Thoracic aorta (tissue), 2 donors: Measurements from ENCODE around the gene KISS1R. TPM values are rescaled to one million over a fixed set of nuclear protein-coding genes. Genes with fewer than 3 reads are reported as not detected.

Source experiments
- ATAC-seq: fragments of 150-250 bp; one replicate; pipeline ENCODE4 v1.8.0; 2017; ENCODE audit warnings: low read depth; ENCODE audit not compliant: insufficient number of reproducible peaks, low FRiP score
- DNase-seq: peaks from one replicate; pipeline ENCODE4 v3.0.0-alpha.2; 2020; ENCODE audit warnings: low spot score
- H3K27ac ChIP-seq, 2 donors: fragments of 200-600 bp; sonication (generic); 1 replicate in 1 of 2; 2 replicates in 1 of 2; pipeline ENCODE4 v1.5.1; 2016; ENCODE audit warnings: mild to moderate bottlenecking in 2 of 2, moderate library complexity in 2 of 2
- H3K27me3 ChIP-seq: fragments of 200-600 bp; sonication (generic); replicated peaks from 2 replicates; pipeline ENCODE4 v1.6.0; 2016; ENCODE audit warnings: mild to moderate bottlenecking; ENCODE audit not compliant: insufficient read depth
- H3K36me3 ChIP-seq: fragments of 200-600 bp; sonication (generic); one replicate; pipeline ENCODE4 v1.5.1; 2016
- H3K4me1 ChIP-seq, 2 donors: fragments of 200-600 bp; sonication (generic); 1 replicate in 1 of 2; 2 replicates in 1 of 2; pipeline versions ENCODE4 v1.5.1 to v1.6.0; 2016; ENCODE audit warnings: low read depth in 2 of 2, mild to moderate bottlenecking in 1 of 2; ENCODE audit not compliant: control insufficient read depth in 1 of 2
- H3K4me3 ChIP-seq: fragments of 200-600 bp; sonication (generic); 2 replicates; pipeline ENCODE4 v1.5.1; 2016; ENCODE audit warnings: mild to moderate bottlenecking
- H3K9me3 ChIP-seq: fragments of 200-600 bp; sonication (generic); 2 replicates; pipeline ENCODE4 v1.5.1; 2016
- CTCF ChIP-seq: fragments of 200-600 bp; sonication (generic); IDR thresholded peaks from one replicate; pipeline ENCODE4 v1.5.1; 2019; ENCODE audit warnings: antibody characterized with exemption
- total RNA-seq, 2 donors: library from RNA; depleted of rRNA; stranded (reverse); fragments of >200 nt; gene quantifications; one replicate each; pipeline versions ENCODE4 v1.1.0 to v1.2.3, GENCODE V29; 2016

The KISS1R gene
- total RNA-seq, 2 donors from 2014 or later = not detected

- Histone ChIP-seq H3K4me3 (peak overlapping the region; percentile 79), H3K9me3 (no peaks in the 10 kb centered on the region), H3K4me1 (peaks cover 17 to 35% of the 10 kb centered on the region in 2 donors), H3K27me3 (no peaks in the 10 kb centered on the region), H3K27ac (no peak overlapping the region), H3K36me3 (no peaks in the 10 kb centered on the region)
- no peak for TF ChIP-seq CTCF
- ATAC-seq (no peak), DNase-seq (no peak)
These were observed 10.8 kb downstream of the KISS1R start for GRCh38 chr19:927780-928401.

GRCh38 chr19:928471-929202, 11.5 kb downstream of the KISS1R start:
- no peak for TF ChIP-seq CTCF
- Histone ChIP-seq H3K27me3 (no peaks in the 10 kb centered on the region), H3K36me3 (no peaks in the 10 kb centered on the region), H3K4me3 (no peak overlapping the region), H3K4me1 (peaks cover 22 to 42% of the 10 kb centered on the region in 2 donors), H3K9me3 (no peaks in the 10 kb centered on the region), H3K27ac (no peak overlapping the region)
- DNase-seq = no peak
- no peak for ATAC-seq

DNA sequence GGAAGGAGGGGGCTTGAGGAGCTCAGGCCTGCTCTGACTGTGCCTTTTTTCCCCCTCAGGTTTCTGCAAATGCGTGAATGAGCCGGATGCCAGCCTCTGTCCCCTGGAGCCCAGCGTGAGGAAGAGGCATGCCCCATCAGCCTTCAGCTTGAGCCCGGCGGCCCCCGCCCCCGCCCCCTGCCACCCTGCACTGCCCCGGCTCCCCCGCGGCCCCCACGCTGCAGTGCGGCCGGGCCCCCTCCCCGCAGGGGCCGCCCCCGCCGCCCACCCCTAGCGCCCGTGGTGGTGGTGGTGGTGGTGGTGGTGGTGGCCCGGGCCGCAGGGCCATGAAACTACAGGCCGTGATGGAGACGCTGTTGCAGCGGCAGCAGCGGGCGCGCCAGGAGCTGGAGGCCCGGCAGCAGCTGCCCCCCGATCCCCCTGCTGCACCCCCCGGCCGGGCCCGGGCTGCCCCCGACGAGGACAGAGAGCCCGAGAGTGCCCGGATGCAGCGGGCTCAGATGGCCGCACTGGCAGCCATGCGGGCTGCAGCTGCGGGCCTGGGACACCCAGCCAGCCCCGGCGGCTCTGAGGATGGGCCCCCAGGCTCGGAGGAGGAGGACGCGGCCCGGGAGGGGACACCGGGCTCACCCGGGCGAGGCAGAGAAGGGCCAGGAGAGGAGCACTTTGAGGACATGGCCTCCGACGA, 12.2 kb downstream of the KISS1R start:
- H3K36me3 ChIP-seq = no peaks in the 10 kb centered on the region
- peaks cover 29 to 45% of the 10 kb centered on the region in 2 donors for H3K4me1 ChIP-seq
- TF ChIP-seq CTCF = no peak
- H3K27ac ChIP-seq = no peak overlapping the region
- no peak for DNase-seq
- H3K9me3 ChIP-seq = no peaks in the 10 kb centered on the region
- ATAC-seq = no peak
- H3K27me3 ChIP-seq = no peaks in the 10 kb centered on the region
- no peak overlapping the region for H3K4me3 ChIP-seq

DNA sequence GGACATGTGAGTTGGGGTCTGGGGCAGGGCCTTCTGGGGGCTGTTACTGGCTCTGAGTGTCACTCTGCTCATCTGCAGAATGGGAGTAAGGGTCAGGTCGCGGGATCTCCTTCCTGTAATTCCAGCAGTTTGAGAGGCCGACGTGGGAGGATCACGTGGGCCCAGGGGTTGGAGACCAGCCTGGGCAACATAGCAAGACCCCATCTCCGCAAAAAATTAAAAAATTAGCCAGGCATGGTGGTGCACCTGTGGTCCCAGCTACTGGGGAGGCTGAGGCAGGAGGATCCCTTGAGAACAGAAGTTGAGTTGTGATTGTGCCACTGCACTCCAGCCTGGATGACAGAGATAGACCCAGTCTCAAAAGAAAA, 12.7 kb downstream of the KISS1R start:
- Histone ChIP-seq H3K27me3 (no peaks in the 10 kb centered on the region), H3K9me3 (no peaks in the 10 kb centered on the region), H3K4me1 (peaks cover 27 to 45% of the 10 kb centered on the region in 2 donors), H3K27ac (no peak overlapping the region), H3K36me3 (no peaks in the 10 kb centered on the region), H3K4me3 (no peak overlapping the region)
- no peak for TF ChIP-seq CTCF
- DNase-seq (no peak), ATAC-seq (no peak)
